AG09309 (cell line): ENCODE results near the gene RBFA.
A peak's percentile ranks its signal among the peaks of the same experiment; 100 is the strongest.

Experiments
- DNase-seq: peaks from one replicate; pipeline ENCODE4 v3.0.0-alpha.2; 2010; ENCODE audit warnings: low read depth
- H3K4me3 ChIP-seq: 2 replicates; pipeline ENCODE4 v1.5.1; 2011; ENCODE audit warnings: mild to moderate bottlenecking, low read depth, low read length, moderate library complexity; ENCODE audit not compliant: control insufficient read depth
- CTCF ChIP-seq: IDR thresholded peaks from 2 replicates; pipeline ENCODE4 v1.5.1; 2011; ENCODE audit warnings: mild to moderate bottlenecking, low read depth, low read length, inconsistent platforms; ENCODE audit not compliant: insufficient read depth, control insufficient read depth; ENCODE audit errors: missing control alignments

Gene RBFA, protein sequence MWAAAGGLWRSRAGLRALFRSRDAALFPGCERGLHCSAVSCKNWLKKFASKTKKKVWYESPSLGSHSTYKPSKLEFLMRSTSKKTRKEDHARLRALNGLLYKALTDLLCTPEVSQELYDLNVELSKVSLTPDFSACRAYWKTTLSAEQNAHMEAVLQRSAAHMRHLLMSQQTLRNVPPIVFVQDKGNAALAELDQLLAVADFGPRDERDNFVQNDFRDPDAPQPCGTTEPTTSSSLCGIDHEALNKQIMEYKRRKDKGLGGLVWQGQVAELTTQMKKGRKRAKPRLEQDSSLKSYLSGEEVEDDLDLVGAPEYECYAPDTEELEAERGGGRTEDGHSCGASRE

GRCh38 chr18:80034068-80034851 is at the start of gene RBFA:
RBFA (plus strand) TSS chr18:80034434; CDS start chr18:80034496, 62 bp downstream.
- peak; percentile 39 for TF ChIP-seq CTCF
- peak; percentile 90 for DNase-seq
- peak within 1 kb of the TSS; percentile 79 for H3K4me3 ChIP-seq

DNA sequence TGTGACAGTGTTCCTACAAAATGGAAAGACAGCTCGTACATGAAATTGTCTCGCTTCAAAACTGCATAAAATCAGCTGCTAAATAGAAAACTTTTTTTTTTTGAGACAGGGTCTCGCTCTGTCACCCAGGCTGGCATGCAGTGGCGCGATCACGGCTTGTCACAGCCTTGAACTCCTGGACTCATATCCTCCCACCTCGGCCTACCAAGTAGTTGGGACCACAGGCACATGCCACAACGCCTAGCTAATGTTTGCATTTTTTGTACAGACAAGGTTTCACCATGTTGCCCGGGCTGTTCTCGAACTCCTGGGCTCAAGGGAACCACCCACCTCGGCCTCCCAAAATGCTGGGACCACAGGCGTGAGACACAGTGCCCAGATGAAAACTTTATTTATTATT is 49.1 kb upstream of the RBFA start:
- no peak for DNase-seq
- TF ChIP-seq CTCF: no peak
- no peak overlapping the region for H3K4me3 ChIP-seq

GRCh38 chr18:79986726-79987125 is 47.5 kb upstream of the RBFA start:
- H3K4me3 ChIP-seq: peak overlapping the region; percentile 91
- no peak for DNase-seq
- no peak for TF ChIP-seq CTCF

- H3K4me3 ChIP-seq: peak overlapping the region; percentile 91
- TF ChIP-seq CTCF: no peak
- no peak for DNase-seq
Observed at GRCh38 chr18:79987566-79987965, 46.7 kb upstream of the RBFA start.

DNA sequence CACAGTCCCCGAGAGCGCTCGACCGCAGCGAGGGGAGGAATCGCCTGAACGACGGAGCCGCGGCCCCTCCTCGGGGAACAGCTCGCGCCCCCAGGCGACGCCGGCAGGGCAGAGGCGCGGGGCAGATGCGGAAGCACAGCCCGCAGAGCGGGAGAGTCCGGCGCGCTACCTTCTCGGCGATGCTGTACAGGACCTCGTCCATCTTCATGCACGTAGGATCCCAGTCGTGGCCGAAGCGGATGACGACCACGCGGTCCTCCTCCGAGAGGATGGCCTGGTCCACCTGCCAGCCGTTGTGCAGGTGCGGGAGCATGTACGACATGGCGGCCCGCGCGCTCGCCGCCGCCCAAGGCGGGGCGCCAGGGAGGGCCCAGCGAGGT is 46.2 kb upstream of the RBFA start:
- peak overlapping the region; percentile 91 for H3K4me3 ChIP-seq
- no peak for DNase-seq
- TF ChIP-seq CTCF: peak; percentile 18

- peak; percentile 54 for DNase-seq
- no peak for TF ChIP-seq CTCF
- H3K4me3 ChIP-seq: peak within 1 kb of the TSS; percentile 91
Observed at GRCh38 chr18:79988451-79989194, 45.6 kb upstream of the RBFA start, which contains the start of gene TXNL4A. TXNL4A (minus strand) TSS chr18:79988563; CDS start chr18:79988392, 171 bp downstream.
